Erythroblast (primary cell): ENCODE results near the gene CYP46A1.

Experiments
- GATA1 ChIP-seq: IDR thresholded peaks from 2 replicates; pipeline ENCODE4 v1.6.1; 2011; ENCODE audit warnings: low read depth, mild to moderate bottlenecking, control low read depth, low read length, moderate library complexity
- POLR2A ChIP-seq: IDR thresholded peaks from 2 replicates; pipeline ENCODE4 v1.6.1; 2011; ENCODE audit warnings: mild to moderate bottlenecking, low read length

DNA sequence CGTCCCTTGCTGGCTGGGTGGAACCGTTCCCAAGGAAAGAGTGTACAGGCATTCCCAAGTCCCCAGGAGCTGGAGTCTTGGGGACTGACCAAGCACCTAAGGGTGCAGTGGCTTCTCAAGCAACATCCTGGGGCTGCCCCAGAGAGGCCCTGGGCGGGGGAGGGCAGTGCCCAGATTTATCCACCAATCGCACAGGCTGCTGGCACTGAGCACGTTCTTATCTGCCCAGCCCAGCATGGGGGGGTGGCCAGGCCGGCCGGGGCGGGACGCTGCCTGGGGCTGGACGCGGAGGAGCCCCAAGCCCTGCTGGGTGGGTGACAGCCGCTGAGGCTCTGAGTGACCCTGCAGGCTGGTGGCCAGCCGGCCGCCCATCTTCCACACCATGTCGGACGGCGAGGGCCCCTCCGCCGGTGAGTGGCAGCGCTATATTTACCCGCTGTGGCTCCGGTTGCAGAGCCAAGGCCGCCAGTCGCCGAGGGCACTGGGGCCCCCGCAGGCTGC lies 53.4 kb downstream of the CYP46A1 start:
- TF ChIP-seq POLR2A (no peak), GATA1 (no peak)
